ENCODE results near the gene ARMCX6. TPM values are rescaled to one million over a fixed set of nuclear protein-coding genes. Genes with fewer than 3 reads are reported as not detected.
A peak's percentile ranks its signal among the peaks of the same experiment; 100 is the strongest.

The ARMCX6 gene
- total RNA-seq, 4 donors from 2014 or later: 4.5 to 12.6 (median 6.2) TPM

DNA sequence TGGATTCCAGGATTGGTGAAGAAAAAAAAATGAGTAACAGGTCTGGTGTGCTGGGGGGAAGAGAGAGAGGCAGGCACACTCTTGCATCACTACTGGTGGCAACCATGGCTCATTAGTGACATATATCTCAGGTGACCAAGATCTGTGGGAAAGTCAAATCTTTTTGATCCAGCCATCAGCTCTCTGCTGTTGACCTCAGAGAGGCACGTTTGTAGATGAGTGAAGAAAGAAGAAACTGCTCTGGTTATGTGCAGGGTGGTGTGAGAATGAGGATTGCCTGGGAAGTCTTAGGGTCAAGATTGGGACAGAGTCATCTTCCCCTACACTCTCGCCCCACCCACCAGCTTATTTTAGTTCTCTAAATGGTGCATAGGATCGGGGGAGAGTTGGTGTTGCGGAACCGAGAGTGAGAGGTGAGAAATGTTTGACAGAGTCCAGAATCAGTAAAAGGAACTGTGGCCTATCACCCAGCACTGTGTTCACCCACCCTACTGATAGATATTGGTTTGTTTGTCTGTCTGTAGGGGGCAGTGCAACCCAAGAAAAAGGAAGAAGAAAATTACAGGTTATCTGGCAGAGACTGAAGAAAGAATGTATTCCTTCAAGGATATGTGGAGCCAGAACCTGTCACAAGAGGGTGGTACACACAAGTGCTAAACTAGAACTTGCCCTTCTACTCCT lies 21.9 kb downstream of the ARMCX6 start:
- Histone ChIP-seq H3K4me3 (no peak overlapping the region), H3K9me3 (no peaks in the 10 kb centered on the region), H3K4me1 (no peaks in the 10 kb centered on the region), H3K36me3 (no peaks in the 10 kb centered on the region), H3K27ac (no peak overlapping the region), H3K27me3 (peaks cover 0 to 9% (median 0%) of the 10 kb centered on the region in 3 donors)
- in situ Hi-C loops (cut with MboI; ENCODE audit: low sequenced_read_pairs in 4 of 4) (loop anchor here (10.0 to 25.0 kb wide), 4 partner anchors 166 to 216 kb away; no protein-coding TSS in a partner anchor), intact Hi-C loops (cut with DNase I; ENCODE audit: low total_unique reads) (loop anchor here (5.0 kb wide), 1 partner anchor 201 kb away; no protein-coding TSS in a partner anchor)
- TF ChIP-seq, protein P1, sequence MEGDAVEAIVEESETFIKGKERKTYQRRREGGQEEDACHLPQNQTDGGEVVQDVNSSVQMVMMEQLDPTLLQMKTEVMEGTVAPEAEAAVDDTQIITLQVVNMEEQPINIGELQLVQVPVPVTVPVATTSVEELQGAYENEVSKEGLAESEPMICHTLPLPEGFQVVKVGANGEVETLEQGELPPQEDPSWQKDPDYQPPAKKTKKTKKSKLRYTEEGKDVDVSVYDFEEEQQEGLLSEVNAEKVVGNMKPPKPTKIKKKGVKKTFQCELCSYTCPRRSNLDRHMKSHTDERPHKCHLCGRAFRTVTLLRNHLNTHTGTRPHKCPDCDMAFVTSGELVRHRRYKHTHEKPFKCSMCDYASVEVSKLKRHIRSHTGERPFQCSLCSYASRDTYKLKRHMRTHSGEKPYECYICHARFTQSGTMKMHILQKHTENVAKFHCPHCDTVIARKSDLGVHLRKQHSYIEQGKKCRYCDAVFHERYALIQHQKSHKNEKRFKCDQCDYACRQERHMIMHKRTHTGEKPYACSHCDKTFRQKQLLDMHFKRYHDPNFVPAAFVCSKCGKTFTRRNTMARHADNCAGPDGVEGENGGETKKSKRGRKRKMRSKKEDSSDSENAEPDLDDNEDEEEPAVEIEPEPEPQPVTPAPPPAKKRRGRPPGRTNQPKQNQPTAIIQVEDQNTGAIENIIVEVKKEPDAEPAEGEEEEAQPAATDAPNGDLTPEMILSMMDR (IDR thresholded peaks at IDR 0.05 in 4 of 5, conservative IDR thresholded peaks at IDR 0.05 in 1 of 5): peak; percentile 36 to 57 (median 48)
- no peak for TF ChIP-seq POLR2A (IDR thresholded peaks at IDR 0.05)
- ATAC-seq (peak in 1 of 2 donors; percentile 81), DNase-seq (no peak)

Other genes with a start within 250 kb of the ARMCX6 start
- gene BTK, start 231.8 kb downstream of the ARMCX6 start, total RNA-seq: 1 to 10 TPM in 1 of 4 donors, under 1 TPM in 2, not detected in 1; 0.75 to 1.5 (median 1.00) TPM
- gene RPL36A, start 227.0 kb downstream of the ARMCX6 start, total RNA-seq: 1,000 to 10,000 TPM in 3 of 4 donors, 100 to 1,000 TPM in 1; 627 to 1,470 (median 1,100) TPM
- 10 to 100 TPM; 13.4 to 16.3 (median 14.6) TPM for gene GLA, start 210.1 kb downstream of the ARMCX6 start, total RNA-seq
- gene HNRNPH2, start 209.8 kb downstream of the ARMCX6 start, total RNA-seq: 10 to 100 TPM; 33.8 to 58.1 (median 43.3) TPM
- gene ARMCX4, start 132.5 kb downstream of the ARMCX6 start, total RNA-seq: 1 to 10 TPM in 2 of 4 donors, under 1 TPM in 2; 0.44 to 3.0 (median 1.1) TPM
- gene ARMCX1, start 67.5 kb downstream of the ARMCX6 start, total RNA-seq: 10 to 100 TPM in 3 of 4 donors, 1 to 10 TPM in 1; 8.3 to 16.6 (median 12.8) TPM
- 10 to 100 TPM; 19.0 to 33.8 (median 24.8) TPM for gene ARMCX3, start 5.2 kb upstream of the ARMCX6 start, total RNA-seq
- gene ARMCX2, start 41.9 kb upstream of the ARMCX6 start, total RNA-seq: 1 to 10 TPM; 3.3 to 5.9 (median 5.5) TPM

All from gastrocnemius medialis (tissue), 4 donors.